K562 (cell line): ENCODE data around the gene DPEP3. TPM values are rescaled to one million over a fixed set of nuclear protein-coding genes. Genes with fewer than 3 reads are reported as not detected.

Source experiments
- AFF4 ChIP-seq: sonication (generic); formaldehyde crosslinking; IDR thresholded peaks from 2 replicates; pipeline ENCODE4 v1.8.0; 2023; ENCODE audit warnings: mild to moderate bottlenecking, missing genetic modification reagents
- CUX1 ChIP-seq: fragments of 200-800 bp; sonication (Bioruptor generic); IDR thresholded peaks from 2 replicates; pipeline ENCODE4 v1.6.1; 2016; ENCODE audit warnings: missing genetic modification characterization, missing compliant biosample characterization
- HDAC2 ChIP-seq: fragments of 450-650 bp; IDR thresholded peaks from 2 replicates; pipeline ENCODE4 v1.6.1; 2016; ENCODE audit warnings: mild to moderate bottlenecking
- ZBTB26 ChIP-seq: fragments of 450-650 bp; formaldehyde crosslinking; IDR thresholded peaks from 2 replicates; pipeline ENCODE4 v1.4.0; 2022; ENCODE audit warnings: missing genetic modification characterization
- ZNF175 ChIP-seq: fragments of 200-800 bp; sonication (Bioruptor generic); IDR thresholded peaks from 2 replicates; pipeline ENCODE4 v1.6.1; 2016; ENCODE audit warnings: low read depth, mild to moderate bottlenecking, missing genetic modification characterization, missing compliant biosample characterization
- ZNF398 ChIP-seq: fragments of 250-450 bp; sonication (Bioruptor Pico); IDR thresholded peaks from 2 replicates; pipeline ENCODE4 v1.8.0; 2021; ENCODE audit warnings: moderate library complexity, mild to moderate bottlenecking, inconsistent platforms
- ZNF778 ChIP-seq: fragments of 450-650 bp; formaldehyde crosslinking; IDR thresholded peaks from 2 replicates; pipeline ENCODE4 v1.4.0; 2020; ENCODE audit warnings: mild to moderate bottlenecking, moderate library complexity
- polyA plus RNA-seq, 8 experiments: library from polyadenylated mRNA; depleted of rRNA in 4 of 8; stranded (reverse) in 5 of 8; unstranded in 3 of 8; fragments of >200 nt; fragmentation: Nextera tagmentation in 2 of 8; fragmentation: Illumina TruSeq in 1 of 8; extraction: Ambion mirVana in 2 of 8; extraction: Trizol in 1 of 8; gene quantifications; 2 replicates each; pipeline versions ENCODE4 v1.2.1 to v1.2.3, GENCODE V29; 2011 to 2014; ENCODE audit warnings: inconsistent platforms in 1 of 8, missing spikeins in 1 of 8
- total RNA-seq, 7 experiments: library from RNA; depleted of rRNA in 6 of 7; stranded (reverse); fragments of >200 nt in 6 of 7; fragmentation: Illumina TruSeq in 2 of 7; extraction: Trizol in 2 of 7; gene quantifications; 2 replicates each; pipeline versions ENCODE4 v1.2.1 to v1.2.3, GENCODE V29; 2011 to 2021; ENCODE audit warnings: low replicate concordance in 1 of 7

The DPEP3 gene
- total and polyA plus RNA-seq, 9 of the 15 experiments (the other 6 are each of a cell fraction or from before 2014, with no cell fraction given): not detected

- TF ChIP-seq AFF4 (CRISPR knock-in tag) (no peak), HDAC2 (no peak), ZNF175 (CRISPR knock-in tag) (no peak), ZNF778 (CRISPR knock-in tag) (no peak), ZNF398 (CRISPR knock-in tag) (no peak), ZBTB26 (CRISPR knock-in tag) (no peak), CUX1 (no peak)
These were observed 16.4 kb upstream of the DPEP3 start (continued) for GRCh38 chr16:67996666-67997065.
